H9 (cell line): ENCODE results near the gene DAAM1. TPM values are rescaled to one million over a fixed set of nuclear protein-coding genes. Genes with fewer than 3 reads are reported as not detected.

Experiments used
- DNase-seq: peaks from one replicate; pipeline ENCODE4 v3.0.0-alpha.2; 2017
- H2AFZ ChIP-seq: one replicate; pipeline ENCODE4 v1.6.1; 2013; ENCODE audit warnings: mild to moderate bottlenecking, low read length, control low read depth, moderate library complexity
- H2AK5ac ChIP-seq: 2 replicates; pipeline ENCODE4 v1.6.1; 2013; ENCODE audit warnings: low read length, control low read depth, mixed read lengths; ENCODE audit not compliant: insufficient read length
- H2BK120ac ChIP-seq: one replicate; pipeline ENCODE4 v1.6.1; 2013; ENCODE audit warnings: low read depth, mild to moderate bottlenecking, low read length, control low read depth, inconsistent platforms; ENCODE audit not compliant: poor library complexity, severe bottlenecking
- H2BK12ac ChIP-seq: 2 replicates; pipeline ENCODE4 v1.6.1; 2013; ENCODE audit warnings: low read length, control low read depth, mixed read lengths, low read depth; ENCODE audit not compliant: insufficient read length
- H2BK15ac ChIP-seq: 2 replicates; pipeline ENCODE4 v1.6.1; 2013; ENCODE audit warnings: low read depth, low read length, control low read depth
- H2BK20ac ChIP-seq: one replicate; pipeline ENCODE4 v1.6.1; 2013; ENCODE audit warnings: low read depth, mild to moderate bottlenecking, low read length, control low read depth, inconsistent platforms; ENCODE audit not compliant: poor library complexity, severe bottlenecking
- H2BK5ac ChIP-seq: 2 replicates; pipeline ENCODE4 v1.6.1; 2013; ENCODE audit warnings: low read length, control low read depth, mixed read lengths; ENCODE audit not compliant: insufficient read length
- H3K14ac ChIP-seq: 2 replicates; pipeline ENCODE4 v1.6.1; 2013; ENCODE audit warnings: low read length, control low read depth; ENCODE audit not compliant: insufficient read depth
- H3K18ac ChIP-seq: 2 replicates; pipeline ENCODE4 v1.6.1; 2013; ENCODE audit warnings: low read depth, mild to moderate bottlenecking, mixed read lengths, low read length, control low read depth; ENCODE audit not compliant: insufficient read length
- H3K23ac ChIP-seq: 2 replicates; pipeline ENCODE4 v1.6.1; 2013; ENCODE audit warnings: low read length, control low read depth, mixed read lengths, low read depth; ENCODE audit not compliant: insufficient read length
- H3K23me2 ChIP-seq: 2 replicates; pipeline ENCODE4 v1.6.1; 2013; ENCODE audit warnings: low read depth, mild to moderate bottlenecking, mixed read lengths, low read length, control low read depth; ENCODE audit not compliant: insufficient read length, poor library complexity, severe bottlenecking
- H3K27ac ChIP-seq: 2 replicates; pipeline ENCODE4 v1.5.1; 2013; ENCODE audit warnings: low read length, control low read depth, mixed read lengths, low read depth; ENCODE audit not compliant: insufficient read length
- H3K27me3 ChIP-seq: 2 replicates; pipeline ENCODE4 v1.6.1; 2013; ENCODE audit warnings: low read length, control low read depth, inconsistent platforms; ENCODE audit not compliant: insufficient read depth
- H3K4ac ChIP-seq: 2 replicates; pipeline ENCODE4 v1.6.1; 2013; ENCODE audit warnings: low read depth, mild to moderate bottlenecking, control low read depth, inconsistent platforms, low read length, moderate library complexity
- H3K4me1 ChIP-seq: 2 replicates; pipeline ENCODE4 v1.6.1; 2013; ENCODE audit warnings: low read length, control low read depth, inconsistent platforms; ENCODE audit not compliant: insufficient read depth
- H3K4me2 ChIP-seq: 2 replicates; pipeline ENCODE4 v1.6.1; 2013; ENCODE audit warnings: low read length, control low read depth, mixed read lengths; ENCODE audit not compliant: insufficient read length, insufficient read depth
- H3K56ac ChIP-seq: 2 replicates; pipeline ENCODE4 v1.6.1; 2013; ENCODE audit warnings: low read depth, mild to moderate bottlenecking, mixed read lengths, low read length, control low read depth; ENCODE audit not compliant: insufficient read length
- H3K79me1 ChIP-seq: 2 replicates; pipeline ENCODE4 v1.6.1; 2013; ENCODE audit warnings: low read depth, mild to moderate bottlenecking, moderate library complexity, low read length, control low read depth, inconsistent platforms; ENCODE audit not compliant: insufficient read depth, poor library complexity, severe bottlenecking
- H3K79me2 ChIP-seq: 2 replicates; pipeline ENCODE4 v1.6.1; 2013; ENCODE audit warnings: low read length, control low read depth, inconsistent platforms; ENCODE audit not compliant: insufficient read depth
- H3K9ac ChIP-seq: 2 replicates; pipeline ENCODE4 v1.6.1; 2013; ENCODE audit warnings: low read length, control low read depth, mixed read lengths; ENCODE audit not compliant: insufficient read length; ENCODE audit errors: extremely low read depth
- H3K9me3 ChIP-seq: one replicate; pipeline ENCODE4 v1.6.1; 2013; ENCODE audit warnings: low read depth, low read length, inconsistent platforms; ENCODE audit not compliant: control insufficient read depth
- H3T11ph ChIP-seq: one replicate; pipeline ENCODE4 v1.6.1; 2013; ENCODE audit warnings: mild to moderate bottlenecking, low read length, control low read depth, inconsistent platforms
- H4K20me1 ChIP-seq: one replicate; pipeline ENCODE4 v1.6.1; 2013; ENCODE audit not compliant: control insufficient read depth, insufficient read length, insufficient read depth
- H4K5ac ChIP-seq: 2 replicates; pipeline ENCODE4 v1.6.1; 2013; ENCODE audit warnings: low read depth, mild to moderate bottlenecking, mixed read lengths, low read length, control low read depth; ENCODE audit not compliant: insufficient read length
- H4K8ac ChIP-seq: replicated peaks from 2 replicates; pipeline ENCODE4 v1.6.1; 2013; ENCODE audit warnings: low read length, control low read depth, mixed read lengths, low read depth; ENCODE audit not compliant: insufficient read length
- H4K91ac ChIP-seq: 2 replicates; pipeline ENCODE4 v1.6.1; 2013; ENCODE audit warnings: low read depth, mild to moderate bottlenecking, moderate library complexity, mixed read lengths, low read length, control low read depth; ENCODE audit not compliant: insufficient read length
- H3K27ac Mint-ChIP-seq, 3 experiments: 2 replicates in 2 of 3; 3 replicates in 1 of 3; pipeline ENCODE4 v1.8.0; 2020 to 2021; ENCODE audit warnings: mixed read lengths in 3 of 3, mild to moderate bottlenecking in 1 of 3, moderate library complexity in 1 of 3
- H3K27me3 Mint-ChIP-seq: 2 replicates; pipeline ENCODE4 v1.8.0; 2021; ENCODE audit warnings: low read depth, mild to moderate bottlenecking, moderate library complexity, mixed read lengths
- H3K36me3 Mint-ChIP-seq, 3 experiments: 2 replicates in 2 of 3; 3 replicates in 1 of 3; pipeline ENCODE4 v1.8.0; 2020 to 2021; ENCODE audit warnings: low read depth in 3 of 3, mixed read lengths in 3 of 3; ENCODE audit not compliant: insufficient read depth in 1 of 3
- H3K4me1 Mint-ChIP-seq, 2 experiments: 2 replicates each; pipeline ENCODE4 v1.8.0; 2020; ENCODE audit warnings: mixed read lengths in 2 of 2
- H3K4me3 Mint-ChIP-seq, 2 experiments: 2 replicates in 1 of 2; 3 replicates in 1 of 2; pipeline ENCODE4 v1.8.0; 2020 to 2021; ENCODE audit warnings: mild to moderate bottlenecking in 2 of 2, mixed read lengths in 2 of 2, moderate library complexity in 1 of 2
- H3K9me3 Mint-ChIP-seq, 2 experiments: 2 replicates in 1 of 2; 3 replicates in 1 of 2; pipeline ENCODE4 v1.8.0; 2020; ENCODE audit warnings: mild to moderate bottlenecking in 2 of 2, mixed read lengths in 2 of 2, moderate library complexity in 1 of 2
- CTCF ChIP-seq: fragments of 200-600 bp; sonication (generic); conservative IDR thresholded peaks from 3 replicates; pipeline ENCODE4 v1.8.0; 2021; ENCODE audit warnings: antibody characterized with exemption, mild to moderate bottlenecking
- WGBS: extraction: QIAGEN DNeasy Blood & Tissue Kit; methylation state at CpG from one replicate; pipeline ENCODE4 v1.1.7; 2013; ENCODE audit warnings: missing lambda C conversion rate, low lambda C conversion rate, mixed read lengths; ENCODE audit not compliant: insufficient read length; ENCODE audit errors: extremely low coverage; 5-methylcytosine and 5-hydroxymethylcytosine counted together
- total RNA-seq: library from RNA; stranded (reverse); gene quantifications from 2 replicates; pipeline ENCODE4 v1.2.1, GENCODE V29; 2021

The DAAM1 gene
- total RNA-seq, 1 experiment from 2014 or later: 19.5 TPM

GRCh38 chr14:59299731-59300130 lies 111.3 kb downstream of the DAAM1 start:
- Histone ChIP-seq H4K91ac (no peak overlapping the region), H4K5ac (no peak overlapping the region), H3K79me2 (no peaks in the 10 kb centered on the region), H2BK20ac (no peak overlapping the region), H3K4me2 (no peak overlapping the region), H2BK5ac (no peak overlapping the region), H3K9ac (no peak overlapping the region), H3K14ac (no peak overlapping the region), H2BK120ac (no peak overlapping the region), H2AFZ (no peak overlapping the region), H3K4ac (no peak overlapping the region), H3K4me1 (peaks cover 3% of the 10 kb centered on the region; the same call in 1 of the 2 replicates), H2BK12ac (no peak overlapping the region), H4K20me1 (no peaks in the 10 kb centered on the region), H3T11ph (no peak overlapping the region), H3K27ac (no peak overlapping the region), H2AK5ac (no peak overlapping the region), H3K79me1 (no peaks in the 10 kb centered on the region), H3K27me3 (no peaks in the 10 kb centered on the region), H3K56ac (no peak overlapping the region), H4K8ac (no peak overlapping the region), H3K18ac (no peak overlapping the region), H3K23me2 (no peaks in the 10 kb centered on the region), H3K23ac (no peak overlapping the region), H2BK15ac (no peak overlapping the region), H3K9me3 (no peaks in the 10 kb centered on the region)
- Mint-ChIP-seq H3K4me1 (no peaks in the 10 kb centered on the region; a peak in 1 of 4 replicates), H3K9me3 (no peaks in the 10 kb centered on the region), H3K27me3 (no peaks in the 10 kb centered on the region), H3K4me3 (no peak overlapping the region), H3K27ac (no peak overlapping the region), H3K36me3 (no peaks in the 10 kb centered on the region)
- WGBS: no CpG with 5 or more reads among the region's 1 CpG
- no peak for TF ChIP-seq CTCF
- DNase-seq: no peak
